ENCODE results near the gene PODNL1.

The PODNL1 gene

DNA sequence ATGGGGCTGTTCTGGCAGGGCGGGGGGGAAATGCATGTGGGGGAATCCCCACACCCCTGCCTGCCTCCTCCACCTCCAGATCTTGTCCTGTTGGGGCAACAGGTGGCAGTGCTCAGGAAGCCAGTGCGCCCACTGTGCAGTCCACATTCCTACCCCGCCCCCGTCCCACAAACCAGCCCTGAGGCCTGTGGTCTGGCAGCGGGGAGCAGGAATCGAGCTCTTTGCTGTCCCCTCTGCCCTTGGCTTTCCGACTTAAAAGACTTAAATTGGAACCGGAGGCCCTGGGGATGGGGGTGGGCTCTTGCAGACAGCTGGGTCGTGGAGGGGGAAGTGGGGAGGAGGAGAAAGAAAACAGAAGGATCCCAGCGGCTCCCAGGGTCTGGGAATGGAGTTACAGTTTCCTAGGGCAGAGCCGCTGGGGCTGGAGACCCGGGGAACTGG lies 56.9 kb downstream of the PODNL1 start:
- no peak for DNase-seq (ENCODE audit: low spot score)
- TF ChIP-seq, protein P1, sequence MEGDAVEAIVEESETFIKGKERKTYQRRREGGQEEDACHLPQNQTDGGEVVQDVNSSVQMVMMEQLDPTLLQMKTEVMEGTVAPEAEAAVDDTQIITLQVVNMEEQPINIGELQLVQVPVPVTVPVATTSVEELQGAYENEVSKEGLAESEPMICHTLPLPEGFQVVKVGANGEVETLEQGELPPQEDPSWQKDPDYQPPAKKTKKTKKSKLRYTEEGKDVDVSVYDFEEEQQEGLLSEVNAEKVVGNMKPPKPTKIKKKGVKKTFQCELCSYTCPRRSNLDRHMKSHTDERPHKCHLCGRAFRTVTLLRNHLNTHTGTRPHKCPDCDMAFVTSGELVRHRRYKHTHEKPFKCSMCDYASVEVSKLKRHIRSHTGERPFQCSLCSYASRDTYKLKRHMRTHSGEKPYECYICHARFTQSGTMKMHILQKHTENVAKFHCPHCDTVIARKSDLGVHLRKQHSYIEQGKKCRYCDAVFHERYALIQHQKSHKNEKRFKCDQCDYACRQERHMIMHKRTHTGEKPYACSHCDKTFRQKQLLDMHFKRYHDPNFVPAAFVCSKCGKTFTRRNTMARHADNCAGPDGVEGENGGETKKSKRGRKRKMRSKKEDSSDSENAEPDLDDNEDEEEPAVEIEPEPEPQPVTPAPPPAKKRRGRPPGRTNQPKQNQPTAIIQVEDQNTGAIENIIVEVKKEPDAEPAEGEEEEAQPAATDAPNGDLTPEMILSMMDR (IDR thresholded peaks at IDR 0.05; ENCODE audit: extremely low read depth, missing control alignments): no peak
